Stromal cell of bone marrow (primary cell): ENCODE results near the gene RPL23.

Experiments
- DNase-seq: peaks from one replicate; pipeline ENCODE4 v3.0.0-alpha.2; 2012; ENCODE audit warnings: low read depth

RPL23 gene

DNA sequence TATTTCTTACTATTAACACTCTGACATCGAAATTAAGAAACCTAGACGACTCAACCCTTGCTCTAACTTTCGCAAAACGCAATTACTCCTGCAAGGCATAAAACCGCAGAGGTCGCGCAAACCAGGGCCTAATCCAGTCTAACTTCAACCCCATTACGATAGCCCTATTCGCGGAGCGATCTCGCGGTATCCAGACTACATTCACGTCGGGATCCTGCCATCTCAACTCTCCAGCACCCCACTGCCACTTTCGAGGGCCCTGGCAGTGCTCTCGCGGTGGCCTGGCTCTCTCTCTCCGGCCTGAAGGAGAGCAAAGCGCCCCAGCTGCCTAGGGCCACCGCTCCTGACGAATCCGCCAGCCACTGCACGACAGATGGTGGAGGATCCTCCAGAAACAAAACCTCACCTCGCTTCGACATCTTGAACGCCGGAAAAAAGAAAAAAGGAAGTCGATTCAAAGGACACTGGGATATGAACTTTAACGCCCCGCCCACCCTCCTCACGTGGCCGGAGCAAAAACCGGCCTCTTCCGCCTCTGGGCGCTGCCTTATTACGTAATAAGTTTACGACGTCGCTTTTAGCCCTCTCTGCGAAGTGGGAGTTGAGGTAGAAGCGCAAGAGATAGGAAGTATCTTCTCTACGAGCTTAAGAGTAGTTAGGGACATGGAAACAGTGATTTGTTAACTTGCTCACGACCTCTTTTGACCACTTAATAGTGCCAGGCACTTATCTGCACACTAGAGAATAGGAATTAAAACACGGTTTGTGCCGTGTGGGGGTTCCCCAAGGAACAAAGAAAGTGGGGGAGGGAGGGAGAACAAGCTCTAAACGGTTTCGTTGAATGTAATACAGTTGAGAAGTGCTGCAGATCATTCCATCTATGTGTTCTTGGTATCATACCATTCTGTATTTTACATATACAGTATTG, at the start of gene RPL23:
Gene RPL23 (minus strand): TSS at position 430 of the 928 bp plus-strand sequence. CDS start 11 bp downstream, at position 419.
- peak; percentile 96 for DNase-seq

DNA sequence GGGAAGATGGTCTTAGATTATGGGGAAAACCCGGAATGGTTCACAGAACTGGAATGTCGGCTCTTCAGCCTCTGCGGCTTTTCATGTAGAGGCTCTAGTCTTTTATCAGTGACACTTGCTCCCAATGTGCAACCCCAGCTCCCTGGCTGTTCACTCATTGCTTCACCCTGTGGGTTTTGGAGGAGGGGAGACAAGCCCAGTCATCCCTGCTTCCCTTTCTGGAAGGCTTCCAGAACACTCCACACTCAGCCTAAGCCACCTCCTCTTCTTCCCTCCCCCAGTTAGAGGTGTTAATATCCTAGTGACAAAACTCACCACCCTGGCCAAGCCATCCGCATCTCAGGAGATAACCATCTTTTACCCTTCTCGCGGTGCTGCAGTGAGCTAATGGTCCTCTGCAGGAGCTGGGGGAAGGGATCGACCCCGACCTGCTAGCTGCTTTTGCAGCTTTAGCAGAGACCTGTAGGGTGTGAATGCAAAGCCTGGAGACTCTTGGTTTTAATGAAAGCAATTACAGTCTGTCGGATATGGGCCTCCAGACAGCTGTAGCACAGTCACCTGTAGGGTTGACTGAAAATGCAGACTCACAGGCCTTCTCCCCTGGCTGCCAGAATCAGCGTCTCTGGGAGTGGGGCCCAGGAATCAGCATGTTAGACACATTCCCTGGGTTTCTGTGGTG, 47.6 kb upstream of the RPL23 start:
- DNase-seq: peak; percentile 95

DNA sequence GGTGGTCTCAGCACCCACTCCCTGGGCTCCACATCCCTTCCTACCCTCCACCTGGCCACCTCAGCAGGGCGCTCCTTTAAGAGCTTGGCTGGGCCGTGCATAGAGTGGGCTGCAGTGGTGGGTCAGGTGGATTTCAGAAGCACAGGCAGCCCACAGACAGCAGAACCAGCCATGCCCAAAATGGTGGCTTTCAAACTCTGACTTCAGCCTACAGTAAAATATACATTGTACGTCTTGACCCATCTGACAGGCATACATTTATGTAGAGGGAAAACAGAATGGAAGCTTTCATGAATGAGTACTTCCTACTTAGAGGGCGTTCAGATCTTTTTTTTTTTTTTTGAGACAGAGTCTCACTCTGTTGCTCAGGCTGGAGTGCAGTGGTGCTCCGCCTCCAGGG, 45.9 kb upstream of the RPL23 start:
- no peak for DNase-seq

- no peak for DNase-seq
Observed at GRCh38 chr17:38898812-38899348, 45.4 kb upstream of the RPL23 start.

- no peak for DNase-seq
Observed at GRCh38 chr17:38898291-38898679, 44.8 kb upstream of the RPL23 start.

GRCh38 chr17:38897671-38898290, 44.3 kb upstream of the RPL23 start:
- DNase-seq: no peak

DNA sequence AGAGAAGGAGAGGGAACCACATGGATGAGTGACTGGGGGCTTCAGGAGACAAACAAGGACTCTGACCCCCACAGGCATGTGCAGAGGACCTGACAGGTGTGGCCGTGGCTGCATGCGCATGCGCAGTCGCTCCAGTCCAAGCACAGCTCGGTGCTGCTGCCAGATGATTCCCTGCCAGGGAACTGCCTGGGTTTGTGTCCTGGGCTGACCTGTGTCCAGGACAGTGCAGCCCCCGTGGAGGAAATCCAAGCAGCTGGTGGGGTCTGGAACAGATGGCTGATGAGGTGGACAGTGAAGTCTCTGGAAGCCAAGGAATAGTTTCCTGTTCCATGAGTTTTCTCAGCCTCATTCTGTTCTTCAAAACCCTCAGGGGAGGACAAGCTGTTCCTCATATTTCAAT, 43.7 kb upstream of the RPL23 start:
- DNase-seq: no peak

- DNase-seq: no peak
Observed at GRCh38 chr17:38896346-38896954, 42.9 kb upstream of the RPL23 start.

- DNase-seq: no peak
Observed at GRCh38 chr17:38894276-38894675, 40.8 kb upstream of the RPL23 start.

- DNase-seq: no peak
Observed at GRCh38 chr17:38893607-38894006, 40.1 kb upstream of the RPL23 start.

GRCh38 chr17:38893113-38893512, 39.6 kb upstream of the RPL23 start:
- no peak for DNase-seq

- DNase-seq: no peak
Observed at GRCh38 chr17:38892620-38893019, 39.1 kb upstream of the RPL23 start.

DNA sequence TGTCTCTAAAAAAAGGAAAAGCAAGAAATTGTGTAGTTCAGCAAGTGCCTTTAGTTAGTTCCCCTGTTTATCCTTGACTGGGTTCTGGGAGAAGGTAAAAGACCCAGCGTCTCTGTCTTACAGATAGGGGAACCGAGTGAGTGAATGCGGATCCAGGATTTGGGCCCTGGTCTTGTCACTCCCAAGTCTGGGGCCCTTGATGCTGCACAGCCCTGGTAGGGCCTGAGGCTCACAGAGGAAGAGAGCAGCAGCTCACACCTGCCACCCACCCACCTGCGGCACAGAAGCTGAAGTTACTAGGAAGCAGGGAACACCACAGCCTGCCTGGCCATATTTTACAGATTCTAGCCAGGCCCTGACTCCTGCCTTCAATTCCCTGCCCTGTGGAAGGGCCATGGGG, 38.6 kb upstream of the RPL23 start:
- no peak for DNase-seq

- no peak for DNase-seq
Observed at GRCh38 chr17:38891441-38891840, 37.9 kb upstream of the RPL23 start.

DNA sequence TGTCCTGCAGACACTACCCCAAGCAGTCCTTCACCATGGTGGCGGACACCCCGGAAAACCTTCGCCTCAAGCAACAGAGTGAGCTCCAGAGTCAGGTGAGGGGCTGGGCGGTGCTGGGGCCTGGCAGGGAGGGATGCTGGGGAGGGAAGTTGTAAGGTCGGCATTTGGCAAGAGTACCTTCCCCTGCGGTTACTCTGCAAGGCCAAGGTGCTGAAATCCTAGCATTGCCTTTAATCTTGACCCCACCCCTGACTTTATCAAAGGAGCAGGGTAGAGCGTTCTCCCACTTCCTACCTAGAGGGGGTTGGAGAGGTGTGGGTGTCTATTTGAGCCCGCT, 36.9 kb upstream of the RPL23 start:
- DNase-seq: no peak

DNA sequence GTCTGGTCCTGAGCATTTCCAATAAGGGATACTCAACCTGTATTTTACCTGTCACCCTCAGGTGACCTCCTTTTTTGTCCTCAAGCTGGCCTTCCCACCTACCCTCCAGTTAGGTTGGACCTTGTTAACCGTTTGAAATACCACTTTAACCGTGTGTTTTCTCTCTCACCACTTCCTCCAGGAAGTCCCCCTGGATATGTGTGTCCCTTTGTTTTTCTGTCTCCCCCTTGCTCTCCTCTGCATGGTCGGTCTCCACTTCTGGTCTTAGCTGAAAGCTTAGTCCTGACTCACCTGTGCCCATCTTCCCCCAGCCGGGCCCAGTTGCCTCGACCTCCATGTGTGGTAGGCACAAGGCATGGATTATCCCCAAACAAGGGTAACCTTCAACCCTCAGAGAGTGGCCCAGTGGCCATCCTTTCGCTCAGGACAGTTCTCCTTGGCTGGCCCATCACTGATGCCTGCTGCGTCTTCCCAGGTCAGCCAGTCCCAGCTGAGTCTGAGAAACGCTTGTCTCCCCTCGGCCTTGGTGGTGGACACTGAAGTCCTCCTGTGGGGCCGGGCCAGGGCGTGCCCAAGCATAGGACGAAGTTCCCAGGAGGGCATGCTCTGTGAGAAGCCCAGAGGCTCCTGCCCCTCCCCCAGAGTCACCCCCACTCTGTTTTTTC, 36.4 kb upstream of the RPL23 start:
- no peak for DNase-seq

- DNase-seq: no peak
Observed at GRCh38 chr17:38888842-38889241, 35.3 kb upstream of the RPL23 start.

DNA sequence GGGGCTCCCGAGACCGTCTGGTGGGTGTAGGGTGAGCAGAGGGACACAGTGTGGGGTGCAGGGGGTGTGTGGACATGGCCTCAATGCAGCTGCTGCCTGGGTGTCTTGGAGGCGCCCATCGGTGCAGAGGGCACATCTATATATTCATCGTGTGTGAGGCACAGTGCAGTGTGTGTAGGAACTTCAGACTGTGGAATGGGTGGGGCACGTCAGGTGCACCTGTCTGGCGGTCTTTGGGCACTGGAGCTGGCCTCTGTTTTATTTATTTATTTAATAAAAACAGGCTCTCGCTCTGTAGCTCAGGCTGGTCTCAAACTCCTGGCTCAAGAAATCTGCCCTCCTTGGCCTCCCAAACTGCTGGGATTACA, 33.1 kb upstream of the RPL23 start:
- DNase-seq: no peak

GRCh38 chr17:38885728-38886642, 32.5 kb upstream of the RPL23 start:
- no peak for DNase-seq

- no peak for DNase-seq
Observed at GRCh38 chr17:38885044-38885727, 31.7 kb upstream of the RPL23 start.
